Kidney (tissue), 14 donors: ENCODE measurements around the gene DZIP1. TPM values are rescaled to one million over a fixed set of nuclear protein-coding genes. Genes with fewer than 3 reads are reported as not detected.
"Not testable (repeated sequence)": the region's sequence is repeated elsewhere in the genome, so short reads cannot be mapped to it uniquely, and the experiment has no call there.

Source experiments
- DNase-seq, 5 donors: peaks; one replicate each; pipeline ENCODE4 v3.0.0-alpha.2; 2013 to 2020
- FAIRE-seq: peaks from 2 replicates; lab custom pipeline; 2012; peaks lifted over from hg19 to GRCh38; lab: Jason Lieb, UNC
- H3K27ac ChIP-seq, 2 donors: one replicate each; pipeline ENCODE4 v1.7.0; 2013; ENCODE audit warnings: low read depth in 2 of 2, low read length in 2 of 2, inconsistent platforms in 1 of 2
- H3K27me3 ChIP-seq: one replicate; pipeline ENCODE4 v1.7.1; 2013; ENCODE audit warnings: low read length, inconsistent platforms; ENCODE audit not compliant: control insufficient read depth, insufficient read depth
- H3K36me3 ChIP-seq, 3 donors: one replicate each; pipeline versions ENCODE4 v1.7.0 to v1.7.1; 2013; ENCODE audit warnings: low read length in 3 of 3, control low read depth in 1 of 3, inconsistent platforms in 1 of 3; ENCODE audit not compliant: insufficient read depth in 3 of 3, control insufficient read depth in 2 of 3
- H3K4me1 ChIP-seq, 3 donors: one replicate each; pipeline versions ENCODE4 v1.7.0 to v1.7.1; 2013; ENCODE audit warnings: low read length in 3 of 3, inconsistent platforms in 1 of 3, low read depth in 1 of 3; ENCODE audit not compliant: control insufficient read depth in 2 of 3, insufficient read depth in 2 of 3
- H3K4me3 ChIP-seq, 3 donors: one replicate each; pipeline versions ENCODE4 v1.7.0 to v1.8.1; 2013; ENCODE audit warnings: low read length in 3 of 3, control low read depth in 1 of 3, inconsistent platforms in 1 of 3
- H3K9ac ChIP-seq, 3 donors: one replicate each; pipeline versions ENCODE4 v1.7.0 to v1.7.1; 2013; ENCODE audit warnings: low read length in 3 of 3, control low read depth in 1 of 3, inconsistent platforms in 1 of 3
- H3K9me3 ChIP-seq, 3 donors: one replicate each; pipeline versions ENCODE4 v1.7.0 to v1.7.1; 2013; ENCODE audit warnings: low read length in 3 of 3, control low read depth in 1 of 3, inconsistent platforms in 1 of 3; ENCODE audit not compliant: control insufficient read depth in 2 of 3, insufficient read depth in 1 of 3
- CTCF ChIP-seq: IDR thresholded peaks from 3 replicates; pipeline ENCODE4 v1.5.1; 2012; ENCODE audit warnings: mild to moderate bottlenecking, moderate library complexity, borderline replicate concordance; ENCODE audit not compliant: insufficient read depth; ENCODE audit errors: extremely low read depth
- intact Hi-C: fragments of 100-400 bp; cut with DNase I; formaldehyde crosslinking; loops from one replicate; pipeline ENCODE4 v1.11.1; 2022
- polyA plus RNA-seq: library from polyadenylated mRNA; stranded (reverse); fragments of 350-450 nt; fragmentation: Illumina TruSeq; extraction: RNeasy Lipid Tissue Mini Kit (QIAGEN cat#74804); gene quantifications from one replicate; pipeline ENCODE4 v1.2.3, GENCODE V29; 2014; ENCODE audit warnings: low read depth, low replicate concordance; ENCODE audit not compliant: insufficient read depth
- total RNA-seq: library from RNA; stranded (reverse); fragmentation: NEBNext Ultra II Directional; extraction: Animal tissue kit (Norgen Biotek cat#: 25700); gene quantifications from one replicate; pipeline ENCODE4 v1.2.1, GENCODE V29; 2021
- donor health status: control.
- donor health status: control.
- donor health status: control.
- donor health status: control.
- donor health status: control.
- donor health status: DM: yes; HTN: yes; CAD: no.
- donor health status: Normal renal cell carcinoma (clear cell type).

The DZIP1 gene
- total and polyA plus RNA-seq, 2 donors from 2014 or later = 26.7 to 41.4 TPM

GRCh38 chr13:95671597-95671996, 27.1 kb upstream of the DZIP1 start:
- DNase-seq (peak in 1 of 5 donors; percentile 44), FAIRE-seq (no peak)
- Histone ChIP-seq H3K27ac (no peak overlapping the region), H3K27me3 (no peaks in the 10 kb centered on the region), H3K9me3 (peaks cover 0 to 22% (median 5%) of the 10 kb centered on the region in 3 donors), H3K4me1 (peaks cover 0 to 5% (median 0%) of the 10 kb centered on the region in 3 donors), H3K9ac (no peak overlapping the region), H3K4me3 (no peak overlapping the region), H3K36me3 (peaks cover 0 to 9% (median 0%) of the 10 kb centered on the region in 3 donors)
- intact Hi-C loops = no loop called here
- TF ChIP-seq CTCF = no peak

GRCh38 chr13:95667235-95667634, 22.7 kb upstream of the DZIP1 start:
- H3K36me3 ChIP-seq, intact Hi-C loops, H3K27me3 ChIP-seq, H3K9ac ChIP-seq, H3K27ac ChIP-seq, H3K4me3 ChIP-seq, FAIRE-seq, DNase-seq, H3K4me1 ChIP-seq: not testable (repeated sequence)
- peaks cover 0 to 27% (median 8%) of the 10 kb centered on the region in 3 donors for H3K9me3 ChIP-seq

GRCh38 chr13:95660981-95661581, 16.6 kb upstream of the DZIP1 start:
- peak; percentile 71 for FAIRE-seq
- TF ChIP-seq CTCF = peak; percentile 41
- intact Hi-C loops = no loop called here
- no peaks in the 10 kb centered on the region for H3K27me3 ChIP-seq
- H3K4me3 ChIP-seq = no peak overlapping the region
- DNase-seq = peak in 2 of 5 donors; percentile 30 to 72
- H3K36me3 ChIP-seq = no peaks in the 10 kb centered on the region
- H3K9me3 ChIP-seq = peaks cover 0 to 4% (median 3%) of the 10 kb centered on the region in 3 donors
- H3K9ac ChIP-seq = no peak overlapping the region
- H3K27ac ChIP-seq = no peak overlapping the region
- no peaks in the 10 kb centered on the region for H3K4me1 ChIP-seq

GRCh38 chr13:95659500-95659899, 15.0 kb upstream of the DZIP1 start:
- no peak overlapping the region for H3K4me3 ChIP-seq
- TF ChIP-seq CTCF = no peak
- no peak overlapping the region for H3K9ac ChIP-seq
- FAIRE-seq = no peak
- DNase-seq = no peak
- H3K9me3 ChIP-seq = no peaks in the 10 kb centered on the region
- no peaks in the 10 kb centered on the region for H3K27me3 ChIP-seq
- no peaks in the 10 kb centered on the region for H3K4me1 ChIP-seq
- no peaks in the 10 kb centered on the region for H3K36me3 ChIP-seq
- no peak overlapping the region for H3K27ac ChIP-seq
- intact Hi-C loops = no loop called here
